Keratinocyte (primary cell): ENCODE results near the gene CNEP1R1. TPM values are rescaled to one million over a fixed set of nuclear protein-coding genes. Genes with fewer than 3 reads are reported as not detected.

Source experiments
- DNase-seq: peaks from one replicate; pipeline ENCODE4 v3.0.0-alpha.2; 2011; ENCODE audit warnings: low read depth, missing footprints, low spot score
- FAIRE-seq: peaks from 2 replicates; lab custom pipeline; 2011; peaks lifted over from hg19 to GRCh38; lab: Jason Lieb, UNC
- H2AFZ ChIP-seq: 2 replicates; pipeline ENCODE4 v1.6.0; 2012; ENCODE audit warnings: low read length, control low read depth, inconsistent platforms; ENCODE audit not compliant: control insufficient read depth
- H3K27ac ChIP-seq: 2 replicates; pipeline ENCODE4 v1.5.1; 2011; ENCODE audit warnings: low read length; ENCODE audit not compliant: control insufficient read depth, insufficient read depth
- H3K27me3 ChIP-seq: 3 replicates; pipeline ENCODE4 v1.6.0; 2011; ENCODE audit warnings: low read length; ENCODE audit not compliant: control insufficient read depth, insufficient read depth; ENCODE audit errors: extremely low read depth
- H3K36me3 ChIP-seq, 2 experiments: 2 replicates in 1 of 2; 3 replicates in 1 of 2; pipeline ENCODE4 v1.5.1; 2011; ENCODE audit warnings: low read length in 2 of 2, mild to moderate bottlenecking in 1 of 2; ENCODE audit not compliant: control insufficient read depth in 2 of 2, insufficient read depth in 2 of 2; ENCODE audit errors: extremely low read depth in 1 of 2
- H3K4me1 ChIP-seq: 3 replicates; pipeline ENCODE4 v1.5.1; 2011; ENCODE audit warnings: low read length; ENCODE audit not compliant: control insufficient read depth, insufficient read depth; ENCODE audit errors: extremely low read depth
- H3K4me2 ChIP-seq: 3 replicates; pipeline ENCODE4 v1.6.0; 2011; ENCODE audit warnings: low read depth, low read length; ENCODE audit not compliant: control insufficient read depth, insufficient read depth; ENCODE audit errors: extremely low read depth
- H3K4me3 ChIP-seq, 3 experiments: fragments of 200-600 bp in 1 of 3; sonication (generic) in 1 of 3; 2 replicates in 2 of 3; 3 replicates in 1 of 3; pipeline ENCODE4 v1.5.1; 2011 to 2016; ENCODE audit warnings: low read length in 3 of 3, mild to moderate bottlenecking in 3 of 3, control low read depth in 2 of 3, inconsistent platforms in 1 of 3, low read depth in 1 of 3, mixed read lengths in 1 of 3, mixed run types in 1 of 3, moderate library complexity in 1 of 3; ENCODE audit not compliant: control insufficient read depth in 2 of 3, insufficient read depth in 2 of 3; ENCODE audit errors: extremely low read depth in 1 of 3
- H3K79me2 ChIP-seq: 2 replicates; pipeline ENCODE4 v1.6.0; 2012; ENCODE audit warnings: low read length; ENCODE audit not compliant: control insufficient read depth, insufficient read depth
- H3K9ac ChIP-seq: 3 replicates; pipeline ENCODE4 v1.6.0; 2011; ENCODE audit warnings: low read length; ENCODE audit not compliant: control insufficient read depth, insufficient read depth; ENCODE audit errors: extremely low read depth
- H3K9me1 ChIP-seq: 3 replicates; pipeline ENCODE4 v1.6.0; 2011; ENCODE audit warnings: low read length; ENCODE audit not compliant: control insufficient read depth, insufficient read depth; ENCODE audit errors: extremely low read depth
- H3K9me3 ChIP-seq: 2 replicates; pipeline ENCODE4 v1.5.1; 2012; ENCODE audit warnings: low read depth, low read length; ENCODE audit not compliant: control insufficient read depth
- H4K20me1 ChIP-seq: 3 replicates; pipeline ENCODE4 v1.6.0; 2011; ENCODE audit warnings: low read length; ENCODE audit not compliant: control insufficient read depth, insufficient read depth; ENCODE audit errors: extremely low read depth
- EZH2 ChIP-seq: IDR thresholded peaks from one replicate; pipeline ENCODE4 v1.6.1; 2012; ENCODE audit warnings: inconsistent platforms, mild to moderate bottlenecking, low read length, moderate library complexity
- dilution Hi-C: fragments of 300-500 bp; cut with MboI; formaldehyde crosslinking; loops from one replicate; pipeline ENCODE4 v1.7.0; 2020; ENCODE audit warnings: low sequenced_read_pairs; ENCODE audit not compliant: extremely low pct_ligation_motif_present
- polyA plus RNA-seq, 5 experiments: library from polyadenylated mRNA; depleted of rRNA in 3 of 5; stranded (reverse) in 3 of 5; stranded (forward) in 1 of 5; unstranded in 1 of 5; fragments of >200 nt; gene quantifications; 1 replicate in 1 of 5; 2 replicates in 3 of 5; 3 replicates in 1 of 5; pipeline versions ENCODE4 v1.2.1 to v1.2.3, GENCODE V29; 2011 to 2012; ENCODE audit warnings: missing spikeins in 2 of 5, low read depth in 1 of 5, low replicate concordance in 1 of 5
- TF ChIP-seq, protein P1 (sequence below), 3 experiments: IDR thresholded peaks in 1 of 3; conservative IDR thresholded peaks in 1 of 3; optimal IDR thresholded peaks in 1 of 3; 2 replicates in 2 of 3; 3 replicates in 1 of 3; pipeline versions ENCODE3 to v1.5.1; 2011; ENCODE audit warnings: low read length in 3 of 3, mild to moderate bottlenecking in 3 of 3, moderate library complexity in 2 of 3, control low read depth in 1 of 3, inconsistent platforms in 1 of 3; ENCODE audit not compliant: insufficient read depth in 2 of 3; ENCODE audit errors: extremely low read depth in 1 of 3

The CNEP1R1 gene
- polyA plus RNA-seq, 1 donor (not counting 4 experiments of a cell fraction or from before 2014, with no cell fraction given): 28.5 TPM

DNA sequence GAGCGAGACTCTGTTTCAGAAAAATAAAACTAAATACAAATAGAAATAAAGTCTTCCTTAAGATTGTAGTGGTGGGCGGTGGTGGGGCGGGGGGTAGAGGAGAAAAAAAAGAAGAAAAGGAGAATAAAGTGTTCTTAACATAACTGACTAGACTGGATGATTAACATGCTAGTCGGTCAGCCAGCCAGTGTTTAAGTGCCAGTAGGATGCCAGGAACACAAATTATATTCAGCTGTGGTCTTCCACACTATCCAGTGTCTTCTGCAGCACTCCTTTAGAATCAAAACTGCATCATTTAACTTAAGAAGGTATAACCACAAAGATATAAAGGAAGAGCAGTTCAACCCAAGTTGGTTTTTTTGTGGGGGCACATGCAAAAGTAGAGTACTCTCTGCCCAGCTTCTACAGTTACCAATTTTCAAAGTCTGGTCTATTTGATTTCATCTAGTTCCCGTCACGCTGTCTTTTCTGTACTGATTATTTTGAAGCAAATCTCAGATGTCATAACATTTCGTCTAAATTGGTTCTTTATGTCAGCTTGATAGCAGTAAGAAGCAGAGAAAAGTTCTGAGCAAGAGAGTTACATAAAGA, 56.5 kb downstream of the CNEP1R1 start:
- H3K4me1 ChIP-seq: no peaks in the 10 kb centered on the region
- no peak overlapping the region for H3K4me3 ChIP-seq
- H3K27me3 ChIP-seq: no peaks in the 10 kb centered on the region
- FAIRE-seq (no peak), DNase-seq (no peak)
- dilution Hi-C loops: no loop called here
- no peaks in the 10 kb centered on the region for H3K9me3 ChIP-seq
- peaks cover 4% of the 10 kb centered on the region for H3K79me2 ChIP-seq
- H3K9me1 ChIP-seq: no peaks in the 10 kb centered on the region
- no peak overlapping the region for H3K27ac ChIP-seq
- H3K4me2 ChIP-seq: no peak overlapping the region
- no peaks in the 10 kb centered on the region for H4K20me1 ChIP-seq
- H3K9ac ChIP-seq: no peak overlapping the region
- peaks cover 9 to 26% of the 10 kb centered on the region in 2 experiments for H3K36me3 ChIP-seq
- no peak overlapping the region for H2AFZ ChIP-seq
- no peak for TF ChIP-seq EZH2
- TF ChIP-seq, protein P1, sequence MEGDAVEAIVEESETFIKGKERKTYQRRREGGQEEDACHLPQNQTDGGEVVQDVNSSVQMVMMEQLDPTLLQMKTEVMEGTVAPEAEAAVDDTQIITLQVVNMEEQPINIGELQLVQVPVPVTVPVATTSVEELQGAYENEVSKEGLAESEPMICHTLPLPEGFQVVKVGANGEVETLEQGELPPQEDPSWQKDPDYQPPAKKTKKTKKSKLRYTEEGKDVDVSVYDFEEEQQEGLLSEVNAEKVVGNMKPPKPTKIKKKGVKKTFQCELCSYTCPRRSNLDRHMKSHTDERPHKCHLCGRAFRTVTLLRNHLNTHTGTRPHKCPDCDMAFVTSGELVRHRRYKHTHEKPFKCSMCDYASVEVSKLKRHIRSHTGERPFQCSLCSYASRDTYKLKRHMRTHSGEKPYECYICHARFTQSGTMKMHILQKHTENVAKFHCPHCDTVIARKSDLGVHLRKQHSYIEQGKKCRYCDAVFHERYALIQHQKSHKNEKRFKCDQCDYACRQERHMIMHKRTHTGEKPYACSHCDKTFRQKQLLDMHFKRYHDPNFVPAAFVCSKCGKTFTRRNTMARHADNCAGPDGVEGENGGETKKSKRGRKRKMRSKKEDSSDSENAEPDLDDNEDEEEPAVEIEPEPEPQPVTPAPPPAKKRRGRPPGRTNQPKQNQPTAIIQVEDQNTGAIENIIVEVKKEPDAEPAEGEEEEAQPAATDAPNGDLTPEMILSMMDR (optimal IDR thresholded peaks at IDR 0.05 in 1 of 3, IDR thresholded peaks at IDR 0.05 in 1 of 3, conservative IDR thresholded peaks at IDR 0.05 in 1 of 3; ENCODE audit: extremely low read depth in 1 of 3, insufficient read depth in 2 of 3, low read length in 3 of 3): no peak

DNA sequence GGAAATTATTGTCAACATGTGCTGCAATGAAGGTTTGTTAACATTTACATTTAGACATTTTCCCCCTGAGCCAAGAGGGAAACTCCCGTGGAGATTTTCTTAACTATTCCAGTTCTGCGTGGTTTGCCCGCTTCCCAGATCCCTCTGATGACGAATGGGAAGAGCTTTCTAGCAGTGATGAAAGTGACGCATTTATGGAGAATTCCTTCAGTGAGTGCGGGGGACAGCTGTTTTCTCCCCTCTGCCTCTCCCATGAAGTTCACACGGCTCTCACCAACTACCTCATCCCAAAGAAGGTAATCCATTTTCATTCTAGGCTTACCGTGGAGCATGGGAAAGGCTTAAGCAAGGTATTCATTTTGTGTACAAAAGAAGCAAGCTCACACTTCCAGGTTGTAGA, 59.0 kb downstream of the CNEP1R1 start:
- peaks cover 6 to 25% of the 10 kb centered on the region in 2 experiments for H3K36me3 ChIP-seq
- H3K27me3 ChIP-seq: no peaks in the 10 kb centered on the region
- no peaks in the 10 kb centered on the region for H3K9me3 ChIP-seq
- H3K4me3 ChIP-seq: no peak overlapping the region
- TF ChIP-seq EZH2: no peak
- TF ChIP-seq, protein P1 (optimal IDR thresholded peaks at IDR 0.05 in 1 of 3, IDR thresholded peaks at IDR 0.05 in 1 of 3, conservative IDR thresholded peaks at IDR 0.05 in 1 of 3; ENCODE audit: extremely low read depth in 1 of 3, insufficient read depth in 2 of 3, low read length in 3 of 3): no peak
- H3K4me2 ChIP-seq: no peak overlapping the region
- no peak for FAIRE-seq
- no peak overlapping the region for H3K9ac ChIP-seq
- no peaks in the 10 kb centered on the region for H4K20me1 ChIP-seq
- no peak overlapping the region for H2AFZ ChIP-seq
- no peak overlapping the region for H3K27ac ChIP-seq
- no peak for DNase-seq
- dilution Hi-C loops: no loop called here
- peaks cover 4% of the 10 kb centered on the region for H3K79me2 ChIP-seq
- H3K4me1 ChIP-seq: peaks cover 7% of the 10 kb centered on the region
- no peaks in the 10 kb centered on the region for H3K9me1 ChIP-seq
